HG02970 (cell line): Measurements from ENCODE around the gene PGBD5.
"Not testable (repeated sequence)": the region's sequence is repeated elsewhere in the genome, so short reads cannot be mapped to it uniquely, and the experiment has no call there.

Experiments
- ATAC-seq: cut with Tn5 transposase; IDR thresholded peaks from one replicate; pipeline ENCODE4 v1.9.1; 2021; ENCODE audit warnings: mild to moderate bottlenecking, moderate library complexity, moderate number of reproducible peaks; ENCODE audit not compliant: unreplicated experiment, low FRiP score

The PGBD5 gene, protein sequence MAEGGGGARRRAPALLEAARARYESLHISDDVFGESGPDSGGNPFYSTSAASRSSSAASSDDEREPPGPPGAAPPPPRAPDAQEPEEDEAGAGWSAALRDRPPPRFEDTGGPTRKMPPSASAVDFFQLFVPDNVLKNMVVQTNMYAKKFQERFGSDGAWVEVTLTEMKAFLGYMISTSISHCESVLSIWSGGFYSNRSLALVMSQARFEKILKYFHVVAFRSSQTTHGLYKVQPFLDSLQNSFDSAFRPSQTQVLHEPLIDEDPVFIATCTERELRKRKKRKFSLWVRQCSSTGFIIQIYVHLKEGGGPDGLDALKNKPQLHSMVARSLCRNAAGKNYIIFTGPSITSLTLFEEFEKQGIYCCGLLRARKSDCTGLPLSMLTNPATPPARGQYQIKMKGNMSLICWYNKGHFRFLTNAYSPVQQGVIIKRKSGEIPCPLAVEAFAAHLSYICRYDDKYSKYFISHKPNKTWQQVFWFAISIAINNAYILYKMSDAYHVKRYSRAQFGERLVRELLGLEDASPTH

GRCh38 chr1:230426246-230427093 lies at the start of gene PGBD5:
PGBD5 (minus strand) TSS chr1:230426332; CDS start chr1:230425928, 404 bp downstream.
- peak; percentile 62 for ATAC-seq

DNA sequence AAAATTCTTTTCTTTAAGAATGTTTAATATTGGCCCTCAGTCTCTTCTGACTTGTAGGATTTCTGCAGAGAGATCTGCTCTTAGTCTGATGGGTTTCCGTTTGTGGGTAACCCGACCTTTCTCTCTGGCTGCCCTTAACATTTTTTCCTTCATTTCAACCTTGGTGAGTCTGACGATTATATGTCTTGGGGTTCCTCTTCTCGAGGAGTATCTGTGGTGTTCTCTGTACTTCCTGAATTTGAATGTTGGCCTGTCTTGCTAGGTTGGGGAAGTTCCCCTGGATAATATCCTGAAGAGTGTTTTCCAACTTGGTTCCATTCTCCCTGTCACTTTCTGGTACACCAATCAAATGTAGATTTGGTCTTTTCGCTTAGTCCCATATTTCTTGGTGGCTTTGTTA lies 48.8 kb upstream of the PGBD5 start:
- not testable (repeated sequence) for ATAC-seq

DNA sequence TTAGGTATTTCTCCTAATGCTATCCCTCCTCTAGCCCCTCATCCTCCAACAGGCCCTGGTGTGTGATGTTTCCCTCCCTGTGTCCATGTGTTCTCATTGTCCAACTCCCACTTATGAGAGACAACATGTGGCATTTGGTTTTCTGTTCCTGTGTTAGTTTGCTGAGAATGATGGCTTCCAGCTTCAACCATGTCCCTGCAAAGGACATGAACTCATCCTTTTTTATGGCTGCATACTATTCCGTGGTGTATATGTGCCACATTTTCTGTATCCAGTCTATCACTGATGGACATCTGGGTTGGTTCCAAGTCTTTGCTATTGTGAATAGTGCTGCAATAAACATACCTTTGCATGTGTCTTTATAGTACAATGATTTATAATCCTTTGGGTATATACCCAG lies 44.6 kb upstream of the PGBD5 start:
- ATAC-seq = not testable (repeated sequence)

DNA sequence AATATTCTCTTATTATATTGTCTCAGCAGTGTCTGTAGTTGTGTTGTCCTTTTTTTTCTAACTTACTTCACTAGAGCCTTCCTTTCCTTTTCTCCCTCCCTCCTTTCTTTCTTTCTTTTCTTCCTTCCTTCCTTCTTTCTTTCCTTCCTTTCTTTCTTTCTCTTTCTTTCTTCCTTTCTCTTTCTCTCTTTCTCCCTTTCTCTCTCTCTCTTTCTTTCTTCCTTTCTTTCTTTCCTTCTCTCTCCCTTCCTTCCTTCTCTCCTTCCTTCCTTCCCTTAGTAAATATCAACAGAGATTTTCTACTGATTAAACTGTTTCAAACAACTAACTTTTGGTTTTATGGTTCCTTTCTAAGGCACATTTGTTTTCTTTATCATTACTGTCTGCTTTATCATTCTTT lies 43.1 kb upstream of the PGBD5 start:
- no peak for ATAC-seq

DNA sequence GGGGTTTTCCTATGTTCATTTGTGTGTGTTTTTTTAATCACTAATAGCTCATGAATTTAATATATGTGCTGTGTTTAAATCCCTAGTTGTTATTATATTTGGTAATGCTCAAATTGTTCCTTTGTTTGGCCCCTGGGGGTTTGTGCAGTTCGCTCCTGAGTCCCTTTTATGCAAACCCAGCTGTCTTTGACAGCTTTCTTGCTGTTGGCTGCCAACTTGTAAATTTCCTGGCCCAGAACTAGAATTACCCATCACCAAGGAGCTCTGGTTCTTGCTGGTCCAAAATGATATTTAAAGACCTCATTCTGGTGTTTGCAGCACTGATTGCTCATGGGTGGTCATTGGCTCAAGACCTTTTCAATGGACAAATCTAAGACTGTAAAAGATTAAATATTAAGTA lies 39.6 kb upstream of the PGBD5 start:
- no peak for ATAC-seq

GRCh38 chr1:230464671-230465070 lies 38.5 kb upstream of the PGBD5 start:
- no peak for ATAC-seq

DNA sequence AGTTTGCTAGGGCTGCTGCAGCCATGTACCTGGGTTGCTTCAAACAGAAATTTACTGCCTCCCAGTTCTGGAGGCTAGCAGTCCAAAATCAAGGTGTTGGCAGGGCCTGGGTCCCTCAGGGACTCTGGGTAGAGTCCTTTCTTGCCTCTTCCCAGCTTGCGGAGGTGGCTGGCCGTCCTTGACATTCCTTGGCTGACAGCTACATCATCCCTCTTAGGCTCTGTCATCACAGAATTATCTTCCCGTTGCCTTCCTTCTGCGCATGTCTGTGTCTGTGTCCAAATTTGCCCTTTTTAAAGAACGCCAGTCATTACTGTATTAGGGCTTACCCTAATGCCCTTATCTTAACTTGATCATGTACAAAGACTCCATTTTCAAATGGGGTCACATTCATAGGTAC lies 37.6 kb upstream of the PGBD5 start:
- no peak for ATAC-seq

- no peak for ATAC-seq
Measured at GRCh38 chr1:230463326-230463725, 37.2 kb upstream of the PGBD5 start.

DNA sequence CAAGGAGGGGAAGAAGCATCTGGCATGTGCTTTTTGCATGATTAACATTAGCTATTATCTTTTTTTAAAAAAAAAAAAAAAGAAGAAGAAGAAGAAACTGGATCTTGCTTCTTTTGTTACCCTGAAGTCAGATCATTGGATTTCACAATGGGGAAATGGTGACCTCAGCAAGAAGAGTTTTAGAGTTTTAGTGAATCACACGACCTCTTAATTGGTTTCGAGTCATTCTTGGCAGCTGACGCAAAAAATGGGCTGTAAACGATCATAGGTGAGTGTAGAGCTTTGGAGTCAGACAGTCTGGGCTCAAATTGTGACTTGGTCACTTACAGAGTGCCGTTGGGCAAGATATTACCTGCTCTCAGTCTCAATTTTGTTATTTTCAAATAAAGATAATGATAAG lies 33.3 kb upstream of the PGBD5 start:
- ATAC-seq = no peak

- no peak for ATAC-seq
Measured at GRCh38 chr1:230458509-230458908, 32.4 kb upstream of the PGBD5 start.

DNA sequence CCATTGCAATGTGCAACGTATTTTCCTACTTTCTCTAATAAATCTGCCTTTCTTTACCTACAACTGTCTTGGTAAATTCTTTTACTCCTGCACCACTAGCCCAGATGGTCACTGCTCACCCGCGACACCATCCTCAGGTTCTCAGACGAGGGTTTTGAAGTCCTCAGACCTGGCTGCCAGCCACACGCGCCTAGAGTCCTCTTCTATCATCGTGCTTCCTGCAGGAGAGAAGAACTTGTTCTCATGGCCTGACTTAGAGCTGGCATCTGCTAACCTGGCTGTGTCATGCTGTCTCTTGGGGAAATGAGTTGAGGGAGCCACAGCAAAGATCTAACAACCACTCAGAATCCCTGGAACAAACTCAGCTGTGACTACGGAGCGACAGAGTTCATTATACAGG lies 30.3 kb upstream of the PGBD5 start:
- ATAC-seq = no peak

DNA sequence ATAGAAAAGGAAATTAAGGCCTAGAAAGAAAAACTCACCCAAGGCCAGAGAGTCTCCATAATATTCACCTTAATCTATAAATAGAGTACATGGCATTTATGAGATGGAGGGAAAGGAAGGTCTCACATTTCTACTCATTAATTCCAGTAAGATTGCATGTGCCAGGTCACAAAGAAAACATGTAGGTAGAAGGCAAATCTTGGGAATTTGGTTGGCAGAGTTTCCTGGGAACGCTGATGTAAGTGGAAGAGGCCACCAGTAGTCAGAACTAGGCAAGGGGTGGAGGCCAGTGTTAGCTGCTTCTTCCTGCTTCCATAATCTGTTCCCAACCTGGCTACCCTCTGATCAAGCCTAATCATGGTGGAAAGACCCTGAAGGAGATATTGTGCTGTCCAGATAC lies 29.2 kb upstream of the PGBD5 start:
- ATAC-seq = no peak

DNA sequence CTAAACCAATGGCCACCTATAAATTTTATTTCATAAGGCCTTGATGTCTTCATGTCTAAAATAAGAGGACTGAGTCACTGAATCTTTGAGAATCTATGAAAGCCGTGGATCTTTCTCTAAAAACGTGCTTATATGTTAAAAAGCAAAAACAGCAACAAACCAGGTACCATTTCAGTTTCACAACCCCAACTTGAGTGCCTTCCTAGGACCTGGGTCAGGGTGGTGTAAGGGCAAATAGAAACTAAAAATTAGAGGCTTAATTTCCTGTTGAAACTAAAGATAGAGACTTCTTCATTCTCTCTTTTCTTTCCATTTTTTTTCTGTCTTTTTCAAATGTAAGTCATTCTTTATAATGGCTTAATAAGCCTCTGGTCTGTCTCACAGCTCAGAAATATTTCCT lies 27.2 kb upstream of the PGBD5 start:
- no peak for ATAC-seq

- no peak for ATAC-seq
Measured at GRCh38 chr1:230441183-230442029, 15.3 kb upstream of the PGBD5 start.

DNA sequence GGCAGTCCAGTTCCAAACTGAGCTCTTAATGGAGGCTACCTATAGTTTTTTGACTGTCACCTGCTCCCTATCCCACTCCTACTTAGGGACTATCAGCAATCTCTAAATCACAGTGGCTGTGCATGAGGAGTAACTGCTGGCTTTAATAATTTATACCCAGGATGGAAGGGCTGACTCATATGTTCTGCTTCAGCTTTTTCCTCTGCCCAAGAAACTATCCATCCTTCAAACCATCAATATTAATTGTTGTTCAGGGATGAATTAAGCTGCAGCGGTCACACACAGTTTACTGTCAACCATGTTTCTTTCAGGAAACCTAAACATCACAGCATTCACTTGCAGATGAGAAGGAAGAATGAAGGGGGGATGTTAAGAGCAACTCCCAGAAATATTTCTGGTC lies 9.0 kb upstream of the PGBD5 start:
- no peak for ATAC-seq

GRCh38 chr1:230431527-230431926 lies 5.4 kb upstream of the PGBD5 start:
- no peak for ATAC-seq

DNA sequence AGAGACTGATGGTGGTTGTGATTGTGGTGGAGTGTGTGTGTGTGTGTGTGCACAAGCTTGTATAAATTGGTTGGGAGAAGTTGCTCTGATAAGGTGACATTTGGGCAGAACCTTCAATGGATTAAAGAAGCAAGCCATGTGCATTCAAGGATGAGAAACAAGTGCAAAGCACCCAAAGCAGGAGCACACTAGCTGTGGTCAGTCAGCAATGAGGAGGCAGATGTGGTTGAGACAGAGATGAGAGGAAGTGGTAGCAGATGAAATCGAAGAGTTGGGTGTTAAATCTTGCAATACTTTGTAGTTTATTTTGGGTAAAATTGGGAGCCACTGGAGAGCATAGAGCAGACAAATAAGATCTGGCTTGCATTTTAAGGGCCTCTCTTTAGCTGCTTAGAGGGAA lies 4.4 kb upstream of the PGBD5 start:
- ATAC-seq = no peak

- no peak for ATAC-seq
Measured at GRCh38 chr1:230429067-230429735, 3.1 kb upstream of the PGBD5 start.

GRCh38 chr1:230427981-230428380 lies 1.8 kb upstream of the PGBD5 start:
- no peak for ATAC-seq
